NT2/D1 (cell line): Measurements from ENCODE around the gene TRAM2.

ENCODE experiments used
- YY1 ChIP-seq: IDR thresholded peaks from 2 replicates; pipeline ENCODE4 v1.6.1; 2011; ENCODE audit not compliant: insufficient read length, insufficient read depth
- ZNF274 ChIP-seq: IDR thresholded peaks from 2 replicates; pipeline ENCODE4 v1.6.1; 2011; ENCODE audit warnings: mild to moderate bottlenecking, low read depth, low read length

DNA sequence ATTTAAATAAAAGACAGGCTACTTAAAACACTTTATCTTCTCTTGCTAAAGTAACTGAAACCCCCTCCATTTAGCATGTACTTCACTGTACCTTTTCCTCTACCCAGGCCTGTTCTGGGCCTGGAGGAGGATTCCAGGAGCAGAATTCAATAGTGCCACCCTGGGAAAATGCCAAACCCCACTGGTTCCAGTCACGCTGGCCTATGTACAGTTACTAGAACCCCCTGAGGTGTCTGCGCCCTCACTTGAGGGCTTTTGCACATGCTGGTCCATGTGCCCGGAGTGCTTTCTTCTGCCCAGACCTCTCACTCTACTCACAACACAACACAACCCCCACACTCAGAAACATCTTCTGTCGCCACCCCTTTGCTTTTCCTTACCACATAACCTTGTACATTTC lies 45.5 kb downstream of the TRAM2 start:
- TF ChIP-seq YY1 (no peak), ZNF274 (no peak)
